ENCODE results near the gene GAL3ST2. TPM values are rescaled to one million over a fixed set of nuclear protein-coding genes. Genes with fewer than 3 reads are reported as not detected.
"Not testable (repeated sequence)": the region's sequence is repeated elsewhere in the genome, so short reads cannot be mapped to it uniquely, and the experiment has no call there.

GAL3ST2 gene
- total and polyA plus RNA-seq, 3 donors from 2014 or later, result 0.54 to 4.3 (median 2.8) TPM

DNA sequence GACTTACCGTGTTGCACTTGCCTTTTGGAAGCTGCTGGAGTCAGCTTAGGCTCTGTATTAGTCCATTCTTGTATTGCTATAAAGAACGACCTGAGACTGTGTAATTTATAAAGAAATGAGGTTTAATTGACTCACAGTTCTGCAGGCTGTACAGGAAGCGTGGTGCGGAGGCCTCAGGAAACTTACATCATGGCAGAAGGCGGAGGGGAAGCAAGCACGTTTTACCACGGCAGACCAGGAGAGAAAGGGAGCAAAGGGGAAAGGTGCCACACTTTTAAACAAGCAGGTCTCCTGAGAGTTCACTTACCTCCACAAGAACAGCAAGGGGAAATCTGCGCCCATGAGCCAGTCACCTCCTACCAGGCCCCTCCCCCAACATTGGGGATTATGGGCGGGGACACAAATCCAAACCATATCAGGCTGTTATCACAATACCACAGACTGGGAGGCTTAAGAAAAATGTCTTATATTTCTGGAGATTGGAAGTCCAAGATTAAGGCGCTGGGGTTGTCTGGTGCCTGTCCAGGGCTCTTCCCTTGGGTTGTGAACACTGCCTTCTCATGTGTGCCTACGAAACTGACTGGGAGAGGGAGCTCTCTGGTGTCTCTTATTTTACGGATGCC is 45.8 kb upstream of the GAL3ST2 start:
- 85 to 91% methylated on average over 12 of the region's 12 CpGs for WGBS, 2 donors
- intact Hi-C loops (cut with DNase I; ENCODE audit: low total_unique reads), result no loop called here
- Histone ChIP-seq H3K4me3 (no peak overlapping the region), H3K27me3 (no peaks in the 10 kb centered on the region), H3K9me3 (no peaks in the 10 kb centered on the region), H3K27ac (no peak overlapping the region), H3K36me3 (ENCODE audit: low read depth, missing control alignments) (no peaks in the 10 kb centered on the region), H3K4me1 (peaks cover 7% of the 10 kb centered on the region)
- TF ChIP-seq, protein P1, sequence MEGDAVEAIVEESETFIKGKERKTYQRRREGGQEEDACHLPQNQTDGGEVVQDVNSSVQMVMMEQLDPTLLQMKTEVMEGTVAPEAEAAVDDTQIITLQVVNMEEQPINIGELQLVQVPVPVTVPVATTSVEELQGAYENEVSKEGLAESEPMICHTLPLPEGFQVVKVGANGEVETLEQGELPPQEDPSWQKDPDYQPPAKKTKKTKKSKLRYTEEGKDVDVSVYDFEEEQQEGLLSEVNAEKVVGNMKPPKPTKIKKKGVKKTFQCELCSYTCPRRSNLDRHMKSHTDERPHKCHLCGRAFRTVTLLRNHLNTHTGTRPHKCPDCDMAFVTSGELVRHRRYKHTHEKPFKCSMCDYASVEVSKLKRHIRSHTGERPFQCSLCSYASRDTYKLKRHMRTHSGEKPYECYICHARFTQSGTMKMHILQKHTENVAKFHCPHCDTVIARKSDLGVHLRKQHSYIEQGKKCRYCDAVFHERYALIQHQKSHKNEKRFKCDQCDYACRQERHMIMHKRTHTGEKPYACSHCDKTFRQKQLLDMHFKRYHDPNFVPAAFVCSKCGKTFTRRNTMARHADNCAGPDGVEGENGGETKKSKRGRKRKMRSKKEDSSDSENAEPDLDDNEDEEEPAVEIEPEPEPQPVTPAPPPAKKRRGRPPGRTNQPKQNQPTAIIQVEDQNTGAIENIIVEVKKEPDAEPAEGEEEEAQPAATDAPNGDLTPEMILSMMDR (IDR thresholded peaks at IDR 0.05), result no peak
- TF ChIP-seq POLR2A (IDR thresholded peaks at IDR 0.05), result no peak
- DNase-seq, result no peak

DNA sequence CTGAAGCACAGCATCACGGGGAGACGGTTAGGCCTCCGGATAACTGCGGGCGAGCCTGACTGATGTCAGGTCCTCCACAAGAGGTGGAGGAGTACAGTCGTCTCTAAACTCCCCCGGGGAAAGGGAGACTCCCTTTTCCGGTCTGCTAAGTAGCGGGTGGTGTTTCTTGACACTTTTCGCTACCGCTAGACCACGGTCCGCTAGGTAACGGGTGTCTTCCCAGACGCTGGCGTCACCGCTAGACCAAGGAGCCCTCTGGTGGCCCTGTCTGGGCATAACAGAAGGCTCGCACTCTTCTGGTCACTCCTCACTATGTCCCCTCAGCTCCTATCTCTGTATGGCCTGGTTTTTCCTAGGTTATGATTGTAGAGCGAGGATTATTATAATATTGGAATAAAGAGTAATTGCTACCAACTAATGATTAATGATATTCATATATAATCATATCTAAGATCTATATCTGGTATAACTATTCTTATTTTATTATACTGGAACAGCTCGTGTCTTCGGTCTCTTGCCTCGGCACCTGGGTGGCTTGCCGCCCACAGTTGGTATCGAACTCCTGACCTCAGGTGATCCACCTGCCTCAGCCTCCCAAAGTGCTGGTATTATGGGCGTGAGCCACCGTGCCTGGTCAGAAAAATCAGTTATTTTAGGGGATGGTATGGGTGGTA is 44.0 kb upstream of the GAL3ST2 start:
- H3K4me1 ChIP-seq; H3K4me3 ChIP-seq; H3K27me3 ChIP-seq; H3K27ac ChIP-seq; H3K36me3 ChIP-seq (ENCODE audit: low read depth, missing control alignments); H3K9me3 ChIP-seq; intact Hi-C loops (cut with DNase I; ENCODE audit: low total_unique reads): not testable (repeated sequence)
- DNase-seq, result peak; percentile 71
- WGBS, 2 donors, result 43 to 98% methylated on average over 7 to 26 of the region's 26 CpGs
- TF ChIP-seq, protein P1 (IDR thresholded peaks at IDR 0.05), result peak; percentile 26 to 54 (median 34)

DNA sequence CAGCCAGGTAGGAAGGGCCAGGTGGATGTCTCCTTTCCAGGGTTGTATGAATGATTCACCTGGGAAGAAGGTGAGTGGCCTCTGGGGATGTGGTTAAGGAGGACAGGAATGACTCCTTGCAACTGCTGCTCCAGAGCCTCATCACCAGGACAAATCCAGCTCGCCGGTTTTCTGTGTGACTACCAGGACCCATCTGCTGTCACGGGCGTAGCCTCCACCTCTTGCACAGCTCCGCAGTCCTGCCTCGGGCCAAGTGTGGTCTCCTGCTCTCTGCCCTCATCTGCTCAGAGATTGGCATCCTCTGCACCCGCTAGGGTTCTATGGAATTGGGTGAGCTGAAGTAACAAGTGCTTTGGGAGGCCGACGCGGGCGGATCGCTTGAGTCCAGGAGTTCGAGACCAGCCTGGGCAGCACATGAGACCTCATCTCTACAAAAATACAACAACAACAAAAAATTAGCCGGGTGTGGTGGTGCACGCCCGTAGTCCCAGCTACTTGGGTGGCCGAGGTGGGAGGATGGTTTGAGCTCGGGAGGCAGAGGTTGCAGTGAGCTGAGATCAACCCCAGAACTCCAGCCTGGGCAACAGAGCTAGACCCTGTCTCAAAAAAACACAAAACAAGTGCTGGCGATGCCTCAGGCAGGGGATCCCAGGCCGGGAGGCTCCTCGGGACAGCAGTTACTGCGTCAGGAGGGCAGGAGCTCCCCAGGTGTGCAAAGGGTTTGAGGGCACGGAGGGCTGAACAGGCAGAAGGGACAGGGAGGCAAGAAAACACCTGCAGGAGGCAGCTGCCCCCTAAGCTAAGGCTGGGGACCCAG is 43.0 kb upstream of the GAL3ST2 start:
- Histone ChIP-seq H3K36me3 (ENCODE audit: low read depth, missing control alignments) (no peaks in the 10 kb centered on the region), H3K27me3 (no peaks in the 10 kb centered on the region), H3K4me3 (peak overlapping the region; percentile 84 to 89), H3K9me3 (no peaks in the 10 kb centered on the region), H3K27ac (peak overlapping the region; percentile 37 to 91), H3K4me1 (peaks cover 10% of the 10 kb centered on the region)
- TF ChIP-seq, protein P1 (IDR thresholded peaks at IDR 0.05), result no peak
- TF ChIP-seq POLR2A (IDR thresholded peaks at IDR 0.05), result no peak
- WGBS, 2 donors, result 66 to 80% methylated on average over 21 to 23 of the region's 23 CpGs
- no peak for DNase-seq
- intact Hi-C loops (cut with DNase I; ENCODE audit: low total_unique reads), result no loop called here

DNA sequence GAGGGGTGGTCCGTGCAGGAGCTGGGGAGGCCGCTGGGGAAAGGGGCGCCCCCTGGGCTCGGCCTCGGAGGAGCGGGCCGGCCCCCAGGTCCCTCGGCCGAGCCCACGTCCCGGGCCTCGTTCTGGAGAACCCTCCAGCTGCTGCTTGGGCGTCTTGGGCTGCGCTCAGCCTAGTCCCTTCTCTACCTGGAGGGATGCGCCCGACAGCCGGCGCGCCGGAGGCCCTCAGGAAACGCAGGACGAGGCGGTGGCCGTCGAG is 42.5 kb upstream of the GAL3ST2 start:
- no peak for TF ChIP-seq POLR2A (IDR thresholded peaks at IDR 0.05)
- TF ChIP-seq, protein P1 (IDR thresholded peaks at IDR 0.05), result no peak
- Histone ChIP-seq H3K9me3 (no peaks in the 10 kb centered on the region), H3K4me3 (peak overlapping the region; percentile 84 to 89), H3K4me1 (peaks cover 10% of the 10 kb centered on the region), H3K36me3 (ENCODE audit: low read depth, missing control alignments) (no peaks in the 10 kb centered on the region), H3K27me3 (no peaks in the 10 kb centered on the region), H3K27ac (peak overlapping the region; percentile 37 to 91)
- no peak for DNase-seq
- intact Hi-C loops (cut with DNase I; ENCODE audit: low total_unique reads), result no loop called here
- WGBS, 2 donors, result 2% methylated on average over 22 of the region's 25 CpGs; no CpG with 5 or more reads in 1 of the 2 donors
